Endodermal cell (in vitro differentiated cells): Measurements from ENCODE around the gene KDM7A. TPM values are rescaled to one million over a fixed set of nuclear protein-coding genes. Genes with fewer than 3 reads are reported as not detected.

Experiments used
- DNase-seq: peaks from one replicate; pipeline ENCODE4 v3.0.0-alpha.2; 2017
- H3K27ac ChIP-seq: 2 replicates; pipeline ENCODE4 v1.5.1; 2013; ENCODE audit warnings: mild to moderate bottlenecking, low read depth, low read length, moderate library complexity
- H3K27me3 ChIP-seq: 2 replicates; pipeline ENCODE4 v1.6.1; 2013; ENCODE audit warnings: mild to moderate bottlenecking, low read length, moderate library complexity; ENCODE audit not compliant: insufficient read depth, control insufficient read depth, poor library complexity, severe bottlenecking
- H3K36me3 ChIP-seq: 2 replicates; pipeline ENCODE4 v1.7.0; 2013; ENCODE audit warnings: mild to moderate bottlenecking, low read length, moderate library complexity; ENCODE audit not compliant: control insufficient read depth, insufficient read depth
- H3K4me1 ChIP-seq: one replicate; pipeline ENCODE4 v1.7.0; 2013; ENCODE audit warnings: low read length; ENCODE audit not compliant: control insufficient read depth, insufficient read depth
- H3K4me3 ChIP-seq: 2 replicates; pipeline ENCODE4 v1.5.1; 2013; ENCODE audit warnings: mild to moderate bottlenecking, low read length, moderate library complexity
- H3K9ac ChIP-seq: 2 replicates; pipeline ENCODE4 v1.6.1; 2013; ENCODE audit warnings: mild to moderate bottlenecking, low read length, moderate library complexity; ENCODE audit not compliant: poor library complexity, severe bottlenecking; ENCODE audit errors: extremely low read depth
- H3K9me3 ChIP-seq: 2 replicates; pipeline ENCODE4 v1.6.1; 2013; ENCODE audit warnings: mild to moderate bottlenecking, low read length, moderate library complexity; ENCODE audit not compliant: control insufficient read depth
- H3K27ac Mint-ChIP-seq: 2 replicates; pipeline ENCODE4 v1.8.0; 2020; ENCODE audit warnings: mixed read lengths
- H3K27me3 Mint-ChIP-seq: 2 replicates; pipeline ENCODE4 v1.8.0; 2021; ENCODE audit warnings: mild to moderate bottlenecking, mixed read lengths; ENCODE audit not compliant: insufficient read depth
- H3K36me3 Mint-ChIP-seq: 2 replicates; pipeline ENCODE4 v1.8.0; 2020; ENCODE audit warnings: low read depth, mixed read lengths
- H3K4me1 Mint-ChIP-seq: 2 replicates; pipeline ENCODE4 v1.8.0; 2020; ENCODE audit warnings: mixed read lengths
- H3K4me3 Mint-ChIP-seq: 2 replicates; pipeline ENCODE4 v1.8.0; 2020; ENCODE audit warnings: mild to moderate bottlenecking, moderate library complexity, mixed read lengths
- H3K9me3 Mint-ChIP-seq: 2 replicates; pipeline ENCODE4 v1.8.0; 2020; ENCODE audit warnings: mild to moderate bottlenecking, mixed read lengths
- CTCF ChIP-seq: fragments of 200-600 bp; sonication (generic); conservative IDR thresholded peaks from 2 replicates; pipeline ENCODE4 v1.5.0; 2021; ENCODE audit warnings: antibody characterized with exemption, mild to moderate bottlenecking
- WGBS, 2 experiments: methylation state at CpG; one replicate each; pipeline versions ENCODE4 v1.1.5 to v1.1.7; 2013; ENCODE audit warnings: missing lambda C conversion rate in 2 of 2, mixed read lengths in 1 of 2; ENCODE audit not compliant: insufficient coverage in 1 of 2, insufficient read length in 1 of 2; 5-methylcytosine and 5-hydroxymethylcytosine counted together
- total RNA-seq, 2 donors: library from RNA; stranded (reverse); fragmentation: NEBNext Ultra II Directional in 1 of 2; extraction: Animal tissue kit (Norgen Biotek cat#: 25700) in 1 of 2; gene quantifications; 2 replicates in 1 of 2; 3 replicates in 1 of 2; pipeline ENCODE4 v1.2.1, GENCODE V29; 2021

Gene KDM7A
- total RNA-seq, 2 donors from 2014 or later: 22.9 to 24.5 TPM

- Mint-ChIP-seq H3K27ac (no peak overlapping the region), H3K4me3 (no peak overlapping the region), H3K4me1 (peaks cover 15% of the 10 kb centered on the region), H3K36me3 (no peaks in the 10 kb centered on the region), H3K9me3 (no peaks in the 10 kb centered on the region), H3K27me3 (no peaks in the 10 kb centered on the region)
- no peak for DNase-seq
- Histone ChIP-seq H3K4me1 (peaks cover 3% of the 10 kb centered on the region), H3K27me3 (no peaks in the 10 kb centered on the region), H3K27ac (no peak overlapping the region), H3K9me3 (no peaks in the 10 kb centered on the region), H3K9ac (no peak overlapping the region), H3K4me3 (no peak overlapping the region), H3K36me3 (no peaks in the 10 kb centered on the region)
- no peak for TF ChIP-seq CTCF
- 86 to 92% methylated on average over 8 to 15 of the region's 15 CpGs for WGBS, 2 experiments
These were observed 46.9 kb upstream of the KDM7A start for GRCh38 chr7:140223515-140224221.

GRCh38 chr7:140222814-140223213, 46.0 kb upstream of the KDM7A start:
- Histone ChIP-seq H3K9ac (no peak overlapping the region), H3K4me3 (no peak overlapping the region), H3K9me3 (no peaks in the 10 kb centered on the region), H3K4me1 (peaks cover 3% of the 10 kb centered on the region), H3K27ac (no peak overlapping the region), H3K27me3 (no peaks in the 10 kb centered on the region), H3K36me3 (no peaks in the 10 kb centered on the region)
- no peak for TF ChIP-seq CTCF
- Mint-ChIP-seq H3K9me3 (peaks cover 4% of the 10 kb centered on the region), H3K4me3 (no peak overlapping the region), H3K27me3 (no peaks in the 10 kb centered on the region), H3K36me3 (no peaks in the 10 kb centered on the region), H3K27ac (no peak overlapping the region), H3K4me1 (peaks cover 15% of the 10 kb centered on the region)
- DNase-seq: no peak
- 93 to 95% methylated on average over 10 of the region's 10 CpGs for WGBS, 2 experiments

GRCh38 chr7:140219672-140220524, 43.1 kb upstream of the KDM7A start:
- TF ChIP-seq CTCF: no peak
- Histone ChIP-seq H3K9me3 (no peaks in the 10 kb centered on the region), H3K4me1 (peaks cover 3% of the 10 kb centered on the region), H3K27me3 (no peaks in the 10 kb centered on the region), H3K4me3 (no peak overlapping the region), H3K27ac (no peak overlapping the region), H3K36me3 (no peaks in the 10 kb centered on the region), H3K9ac (no peak overlapping the region)
- no peak overlapping the region for H3K27ac Mint-ChIP-seq
- H3K4me1 Mint-ChIP-seq: peaks cover 10% of the 10 kb centered on the region
- peaks cover 4% of the 10 kb centered on the region for H3K27me3 Mint-ChIP-seq
- H3K4me3 Mint-ChIP-seq: no peak overlapping the region
- 84 to 91% methylated on average over 8 to 10 of the region's 10 CpGs for WGBS, 2 experiments
- peaks cover 13% of the 10 kb centered on the region for H3K9me3 Mint-ChIP-seq
- H3K36me3 Mint-ChIP-seq: no peaks in the 10 kb centered on the region
- no peak for DNase-seq
